Endothelial cell of umbilical vein (primary cell): ENCODE data around the gene CARD11. TPM values are rescaled to one million over a fixed set of nuclear protein-coding genes. Genes with fewer than 3 reads are reported as not detected.

ENCODE experiments used
- BruUV-seq: library from RNA; stranded (reverse); fragments of 400-500 nt; replicated peaks from 2 replicates; lab custom pipeline; 2021; lab: Mats Ljungman, UMichigan
- CTCF ChIA-PET: fragments of 300-600, 350-600 bp; sonication (Branson Sonifier 250); formaldehyde crosslinking; loops from one replicate; lab custom pipeline; 2021; ENCODE audit warnings: antibody characterized with exemption, inconsistent platforms; lab: Charles Lee
- POLR2A ChIA-PET: fragments of 300-600, 350-600 bp; sonication (Branson Sonifier 250); formaldehyde crosslinking; loops from one replicate; lab custom pipeline; 2021; ENCODE audit warnings: antibody characterized with exemption, inconsistent platforms; lab: Charles Lee
- DNase-seq: peaks from one replicate; pipeline ENCODE4 v3.0.0-alpha.2; 2011; ENCODE audit warnings: low read depth, low spot score
- FAIRE-seq: peaks from 2 replicates; lab custom pipeline; 2011; peaks lifted over from hg19 to GRCh38; lab: Jason Lieb, UNC
- H2AFZ ChIP-seq: 2 replicates; pipeline ENCODE4 v1.6.0; 2012; ENCODE audit warnings: low read depth, low read length, control low read depth, inconsistent platforms
- H3K27ac ChIP-seq: 2 replicates; pipeline ENCODE4 v1.5.1; 2011; ENCODE audit warnings: low read depth, mild to moderate bottlenecking, control low read depth, low read length, moderate library complexity; ENCODE audit not compliant: insufficient read depth
- H3K27me3 ChIP-seq, 2 experiments: 2 replicates each; pipeline versions ENCODE4 v1.6.0 to v1.6.1; 2011; ENCODE audit warnings: low read length in 2 of 2, mixed read lengths in 1 of 2; ENCODE audit not compliant: control insufficient read depth in 2 of 2, insufficient read depth in 2 of 2
- H3K36me3 ChIP-seq, 2 experiments: 2 replicates in 1 of 2; 3 replicates in 1 of 2; pipeline ENCODE4 v1.5.1; 2011; ENCODE audit warnings: low read length in 2 of 2, mild to moderate bottlenecking in 1 of 2, moderate library complexity in 1 of 2; ENCODE audit not compliant: control insufficient read depth in 2 of 2, insufficient read depth in 2 of 2; ENCODE audit errors: extremely low read depth in 1 of 2
- H3K4me1 ChIP-seq: 3 replicates; pipeline ENCODE4 v1.5.1; 2011; ENCODE audit warnings: mild to moderate bottlenecking, low read length; ENCODE audit not compliant: control insufficient read depth, insufficient read depth; ENCODE audit errors: extremely low read depth
- H3K4me2 ChIP-seq: 2 replicates; pipeline ENCODE4 v1.6.1; 2011; ENCODE audit warnings: low read length, control low read depth, mixed read lengths; ENCODE audit not compliant: insufficient read depth
- H3K4me3 ChIP-seq, 3 experiments: fragments of 200-600 bp in 1 of 3; sonication (generic), shearing (Covaris generic) in 1 of 3; replicated peaks in 1 of 3; 2 replicates each; pipeline ENCODE4 v1.5.1; 2011 to 2016; ENCODE audit warnings: control low read depth in 3 of 3, low read length in 3 of 3, mild to moderate bottlenecking in 2 of 3, inconsistent platforms in 1 of 3, low read depth in 1 of 3, moderate library complexity in 1 of 3; ENCODE audit not compliant: insufficient read depth in 1 of 3
- H3K79me2 ChIP-seq: 2 replicates; pipeline ENCODE4 v1.6.0; 2012; ENCODE audit warnings: low read length, inconsistent platforms; ENCODE audit not compliant: control insufficient read depth, insufficient read depth
- H3K9ac ChIP-seq: replicated peaks from 2 replicates; pipeline ENCODE3; 2011; ENCODE audit warnings: low read length, control low read depth; ENCODE audit not compliant: insufficient read depth; ENCODE audit errors: extremely low read depth
- H3K9me1 ChIP-seq: replicated peaks from 3 replicates; pipeline ENCODE4 v1.6.0; 2011; ENCODE audit warnings: mild to moderate bottlenecking, low read length; ENCODE audit not compliant: control insufficient read depth, insufficient read depth; ENCODE audit errors: extremely low read depth
- H3K9me3 ChIP-seq: replicated peaks from 2 replicates; pipeline ENCODE4 v1.5.1; 2012; ENCODE audit warnings: low read length, inconsistent platforms; ENCODE audit not compliant: control insufficient read depth, insufficient read depth
- H4K20me1 ChIP-seq: replicated peaks from 2 replicates; pipeline ENCODE3; 2011; ENCODE audit warnings: mild to moderate bottlenecking, low read length; ENCODE audit not compliant: control insufficient read depth, insufficient read depth; ENCODE audit errors: extremely low read depth
- EZH2 ChIP-seq: IDR thresholded peaks from 2 replicates; pipeline ENCODE4 v1.6.1; 2012; ENCODE audit warnings: borderline replicate concordance, low read depth, mild to moderate bottlenecking, moderate library complexity, low read length, inconsistent platforms; ENCODE audit not compliant: severe bottlenecking
- FOS ChIP-seq: IDR thresholded peaks from 2 replicates; pipeline ENCODE4 v1.6.1; 2011; ENCODE audit warnings: mild to moderate bottlenecking, low read length, moderate library complexity, borderline replicate concordance; ENCODE audit not compliant: insufficient read depth
- GATA2 ChIP-seq: IDR thresholded peaks from 2 replicates; pipeline ENCODE4 v1.7.0; 2011; ENCODE audit warnings: low read depth, mild to moderate bottlenecking, moderate library complexity, mixed read lengths, low read length; ENCODE audit not compliant: insufficient read length, insufficient read depth
- JUN ChIP-seq: IDR thresholded peaks from 2 replicates; pipeline ENCODE4 v1.6.1; 2011; ENCODE audit warnings: borderline replicate concordance, low read depth; ENCODE audit not compliant: insufficient read length, insufficient read depth
- MAX ChIP-seq: IDR thresholded peaks from 2 replicates; pipeline ENCODE4 v1.6.1; 2011; ENCODE audit not compliant: insufficient read depth, insufficient read length
- MYC ChIP-seq: IDR thresholded peaks from one replicate; pipeline ENCODE4 v1.6.1; 2011; ENCODE audit warnings: mild to moderate bottlenecking, low read depth, low read length
- POLR2A ChIP-seq: IDR thresholded peaks from 2 replicates; pipeline ENCODE4 v1.6.1; 2012; ENCODE audit warnings: low read depth, mild to moderate bottlenecking, control low read depth, low read length
- POLR2AphosphoS5 ChIP-seq: IDR thresholded peaks from 2 replicates; pipeline ENCODE4 v1.6.1; 2012; ENCODE audit warnings: low read depth, mild to moderate bottlenecking, control low read depth, low read length, moderate library complexity; ENCODE audit not compliant: insufficient read depth
- dilution Hi-C: fragments of 300-500 bp; cut with MboI; formaldehyde crosslinking; loops from one replicate; pipeline ENCODE4 v1.15.0; 2019; ENCODE audit warnings: low sequenced_read_pairs; ENCODE audit not compliant: extremely low pct_ligation_motif_present
- intact Hi-C: fragments of 100-400 bp; cut with micrococcal nuclease; formaldehyde crosslinking; loops from one replicate; pipeline ENCODE4 v1.10.0; 2022
- polyA plus RNA-seq, 4 experiments: library from polyadenylated mRNA; depleted of rRNA in 3 of 4; stranded (reverse) in 3 of 4; unstranded in 1 of 4; fragments of >200 nt; gene quantifications; 2 replicates each; pipeline versions ENCODE4 v1.2.1 to v1.2.3, GENCODE V29; 2011 to 2012; ENCODE audit warnings: missing spikeins in 1 of 4
- total RNA-seq: library from RNA; stranded (reverse); gene quantifications from 2 replicates; pipeline ENCODE4 v1.2.3, GENCODE V29; 2021
- TF ChIP-seq, protein P1 (sequence below), 2 donors: IDR thresholded peaks; 1 replicate in 1 of 2; 2 replicates in 1 of 2; pipeline ENCODE4 v1.5.1; 2011; ENCODE audit warnings: low read length in 2 of 2, mild to moderate bottlenecking in 2 of 2, moderate library complexity in 2 of 2, control low read depth in 1 of 2, inconsistent platforms in 1 of 2, low read depth in 1 of 2; ENCODE audit not compliant: insufficient read depth in 1 of 2; ENCODE audit errors: extremely low read depth in 1 of 2

CARD11 gene
- total and polyA plus RNA-seq, 2 donors (not counting 3 experiments of a cell fraction or from before 2014, with no cell fraction given), result 20.4 to 41.8 TPM

GRCh38 chr7:2911466-2911865 is 132.2 kb downstream of the CARD11 start:
- H3K9me1 ChIP-seq, result no peaks in the 10 kb centered on the region
- no peak overlapping the region for H3K4me3 ChIP-seq
- no peak overlapping the region for H3K27ac ChIP-seq
- no peaks in the 10 kb centered on the region for H4K20me1 ChIP-seq
- no peaks in the 10 kb centered on the region for H3K27me3 ChIP-seq
- CTCF ChIA-PET, result interaction anchor here (0.6 to 1.0 kb wide), 2 partner anchors 8 to 10 kb away, joined by 3 to 4 read pairs; no protein-coding TSS in a partner anchor
- POLR2A ChIA-PET, result no interaction called here
- no peak overlapping the region for H2AFZ ChIP-seq
- no TSS peak for BruUV-seq
- no peaks in the 10 kb centered on the region for H3K9me3 ChIP-seq
- no peak overlapping the region for H3K4me2 ChIP-seq
- H3K79me2 ChIP-seq, result no peaks in the 10 kb centered on the region
- FAIRE-seq (no peak), DNase-seq (no peak)
- intact Hi-C loops, result no loop called here
- H3K4me1 ChIP-seq, result no peaks in the 10 kb centered on the region
- dilution Hi-C loops, result no loop called here
- TF ChIP-seq POLR2A, result no peak
- no peak for TF ChIP-seq EZH2
- TF ChIP-seq, protein P1, sequence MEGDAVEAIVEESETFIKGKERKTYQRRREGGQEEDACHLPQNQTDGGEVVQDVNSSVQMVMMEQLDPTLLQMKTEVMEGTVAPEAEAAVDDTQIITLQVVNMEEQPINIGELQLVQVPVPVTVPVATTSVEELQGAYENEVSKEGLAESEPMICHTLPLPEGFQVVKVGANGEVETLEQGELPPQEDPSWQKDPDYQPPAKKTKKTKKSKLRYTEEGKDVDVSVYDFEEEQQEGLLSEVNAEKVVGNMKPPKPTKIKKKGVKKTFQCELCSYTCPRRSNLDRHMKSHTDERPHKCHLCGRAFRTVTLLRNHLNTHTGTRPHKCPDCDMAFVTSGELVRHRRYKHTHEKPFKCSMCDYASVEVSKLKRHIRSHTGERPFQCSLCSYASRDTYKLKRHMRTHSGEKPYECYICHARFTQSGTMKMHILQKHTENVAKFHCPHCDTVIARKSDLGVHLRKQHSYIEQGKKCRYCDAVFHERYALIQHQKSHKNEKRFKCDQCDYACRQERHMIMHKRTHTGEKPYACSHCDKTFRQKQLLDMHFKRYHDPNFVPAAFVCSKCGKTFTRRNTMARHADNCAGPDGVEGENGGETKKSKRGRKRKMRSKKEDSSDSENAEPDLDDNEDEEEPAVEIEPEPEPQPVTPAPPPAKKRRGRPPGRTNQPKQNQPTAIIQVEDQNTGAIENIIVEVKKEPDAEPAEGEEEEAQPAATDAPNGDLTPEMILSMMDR (IDR thresholded peaks at IDR 0.05; ENCODE audit: extremely low read depth in 1 of 2, insufficient read depth in 1 of 2, low read depth in 1 of 2, low read length in 2 of 2), result no peak
- H3K36me3 ChIP-seq, result peaks cover 2% of the 10 kb centered on the region in 2 experiments
- H3K9ac ChIP-seq, result no peak overlapping the region

- no peak for DNase-seq
- Histone ChIP-seq H3K27me3 (no peaks in the 10 kb centered on the region), H3K9me3 (no peaks in the 10 kb centered on the region), H2AFZ (no peak overlapping the region), H3K79me2 (no peaks in the 10 kb centered on the region), H3K9ac (no peak overlapping the region), H3K27ac (no peak overlapping the region), H3K4me2 (no peak overlapping the region), H3K36me3 (peaks cover 0 to 2% of the 10 kb centered on the region in 2 experiments), H3K9me1 (no peaks in the 10 kb centered on the region), H4K20me1 (no peaks in the 10 kb centered on the region), H3K4me3 (no peak overlapping the region), H3K4me1 (no peaks in the 10 kb centered on the region)
- intact Hi-C loops (no loop called here), dilution Hi-C loops (no loop called here)
- POLR2A ChIA-PET, result no interaction called here
- TF ChIP-seq EZH2, result no peak
- no peak for TF ChIP-seq JUN
- TF ChIP-seq FOS, result no peak
- TF ChIP-seq GATA2, result no peak
- no peak for TF ChIP-seq POLR2AphosphoS5
- TF ChIP-seq POLR2A, result no peak
- TF ChIP-seq MYC, result no peak
- TF ChIP-seq, protein P1 (IDR thresholded peaks at IDR 0.05; ENCODE audit: extremely low read depth in 1 of 2, insufficient read depth in 1 of 2, low read depth in 1 of 2, low read length in 2 of 2), result no peak
- no peak for TF ChIP-seq MAX
- CTCF ChIA-PET, result no interaction called here
- no peak for FAIRE-seq
- BruUV-seq, result no TSS peak
Measured at GRCh38 chr7:2909471-2910039, 134.1 kb downstream of the CARD11 start.
